ENCODE measurements around the gene OFD1.

OFD1 gene

DNA sequence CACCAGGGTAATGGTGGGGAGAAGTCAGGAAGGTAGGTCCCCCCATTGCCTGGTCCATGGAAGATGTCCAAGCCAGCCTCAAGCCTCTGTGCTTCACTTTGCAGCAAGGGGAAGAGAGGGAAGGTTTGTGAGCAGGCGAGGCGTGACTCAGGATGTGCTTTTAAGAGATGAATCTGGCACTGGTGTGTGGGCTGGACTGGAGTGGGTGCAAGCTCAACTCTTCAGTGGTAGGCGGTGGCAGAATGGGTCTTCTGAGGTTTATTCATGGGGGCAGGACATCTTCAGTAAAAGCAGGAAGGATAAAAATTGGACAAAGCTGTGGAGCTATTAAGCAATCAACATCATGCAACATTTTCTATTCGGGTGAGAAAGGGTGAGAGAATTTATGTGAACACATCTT lies 63.0 kb downstream of the OFD1 start:
- no peak for ATAC-seq

DNA sequence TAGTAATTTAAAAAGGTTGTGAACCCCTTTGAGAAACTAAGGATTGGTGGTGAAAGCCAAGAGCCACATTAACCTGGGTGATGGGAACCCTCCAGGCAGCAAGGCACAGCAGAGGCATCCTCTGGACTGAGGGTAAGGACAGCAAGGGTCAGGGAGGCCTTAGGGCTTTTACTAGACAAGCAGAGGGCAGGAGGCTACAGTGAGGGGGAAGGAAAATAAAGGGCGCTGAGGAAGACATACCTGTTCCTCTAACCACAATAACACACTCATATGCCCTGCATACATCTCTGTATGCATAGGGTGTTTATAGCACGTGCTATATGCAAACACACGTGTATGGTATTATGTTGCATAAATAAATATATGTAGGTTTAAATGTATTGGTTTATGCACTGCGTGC lies 63.6 kb downstream of the OFD1 start:
- ATAC-seq, result no peak

GRCh38 chrX:13803116-13803515 lies 68.6 kb downstream of the OFD1 start:
- no peak for ATAC-seq

DNA sequence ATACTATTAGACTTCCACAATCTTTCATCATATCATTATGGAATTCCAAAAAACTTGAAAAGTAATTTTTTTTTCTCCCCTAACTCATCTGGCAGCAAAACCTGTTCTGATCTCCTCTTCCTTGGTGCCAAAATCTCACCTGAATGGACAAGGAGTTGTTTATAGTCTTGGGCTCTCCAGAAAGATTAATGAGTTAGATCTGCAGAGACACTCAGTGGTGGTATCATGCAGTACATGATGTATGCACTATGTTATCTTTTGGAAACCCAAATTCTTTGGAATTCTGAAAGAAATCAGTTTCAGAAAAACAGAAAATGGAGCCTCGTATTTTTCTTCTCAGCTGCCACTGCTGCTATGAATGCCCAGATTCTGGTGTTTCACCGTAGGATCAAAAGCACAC lies 70.7 kb downstream of the OFD1 start:
- ATAC-seq, result no peak

DNA sequence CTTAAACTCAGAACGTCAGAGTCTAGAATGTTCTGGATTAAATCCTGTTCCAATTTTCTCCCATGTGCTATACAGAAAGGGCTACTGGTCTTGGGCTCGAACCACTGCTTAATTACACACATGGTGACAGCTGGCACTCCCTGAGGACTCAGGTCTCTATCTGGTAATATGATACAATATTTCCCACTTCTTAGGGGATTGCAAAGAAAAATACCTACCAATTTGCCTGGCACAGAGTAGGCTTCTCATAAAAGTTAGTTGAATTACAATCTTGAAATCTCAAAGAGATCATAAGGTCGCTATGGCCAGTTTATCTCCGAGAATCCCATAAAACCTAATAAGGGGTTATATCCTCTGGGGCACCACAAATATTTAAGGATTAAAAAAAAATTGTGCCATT lies 73.7 kb downstream of the OFD1 start:
- ATAC-seq, result no peak

- ATAC-seq, result no peak
Measured at GRCh38 chrX:13808865-13809264, 74.3 kb downstream of the OFD1 start.

- ATAC-seq, result no peak
Measured at GRCh38 chrX:13815664-13816063, 81.1 kb downstream of the OFD1 start.

DNA sequence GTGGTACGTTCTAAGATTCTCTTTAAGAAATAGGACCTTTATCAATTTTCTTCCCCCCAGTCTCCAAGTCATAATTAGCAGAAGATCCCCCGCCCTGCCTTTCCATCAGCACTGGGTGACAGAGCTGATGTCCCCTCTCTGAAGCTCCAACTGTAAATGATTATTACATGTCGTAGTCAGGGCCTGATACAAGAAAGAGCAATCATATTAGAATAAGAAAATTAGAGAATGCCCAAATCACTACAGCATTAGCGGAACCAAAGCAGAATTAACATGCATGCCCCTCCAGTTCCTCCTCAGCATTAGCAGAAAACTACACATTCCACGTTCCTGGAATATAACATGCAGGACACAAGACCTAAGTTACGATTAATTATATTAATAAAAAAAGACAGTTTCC lies 81.6 kb downstream of the OFD1 start:
- ATAC-seq, result no peak

GRCh38 chrX:13816643-13817627 lies 82.4 kb downstream of the OFD1 start, which contains the start of gene GPM6B:
Gene GPM6B (minus strand): TSS chrX:13817093. CDS start chrX:13816904, 189 bp downstream.
- ATAC-seq, result no peak

Data from activated CD4-positive, CD25-positive, alpha-beta regulatory T cell treated with anti-CD3 and anti-CD28 coated beads, Interleukin-2, amount 50 U/mL, for 24 hours (primary cell).